Right atrium auricular region (tissue), 2 donors: Measurements from ENCODE around the gene HIRA. TPM values are rescaled to one million over a fixed set of nuclear protein-coding genes. Genes with fewer than 3 reads are reported as not detected.
"Not testable (repeated sequence)": the region's sequence is repeated elsewhere in the genome, so short reads cannot be mapped to it uniquely, and the experiment has no call there.

Experiments
- DNase-seq: peaks from one replicate; pipeline ENCODE4 v3.0.0-alpha.2; 2019; ENCODE audit warnings: low spot score
- H3K27ac ChIP-seq, 2 donors: fragments of 200-600 bp; sonication (generic); 1 replicate in 1 of 2; 2 replicates in 1 of 2; pipeline ENCODE4 v1.5.1; 2016 to 2019
- H3K27me3 ChIP-seq, 2 donors: fragments of 200-600 bp; sonication (generic); one replicate each; pipeline versions ENCODE4 v1.5.1 to v1.6.0; 2017 to 2019
- H3K36me3 ChIP-seq: fragments of 200-600 bp; sonication (generic); one replicate; pipeline ENCODE4 v1.5.1; 2016
- H3K4me1 ChIP-seq, 2 donors: fragments of 200-600 bp; sonication (generic); one replicate each; pipeline versions ENCODE4 v1.5.1 to v1.6.0; 2017 to 2019
- H3K4me3 ChIP-seq, 2 donors: fragments of 200-600 bp; sonication (generic); 1 replicate in 1 of 2; 2 replicates in 1 of 2; pipeline ENCODE4 v1.5.1; 2017 to 2019; ENCODE audit warnings: mild to moderate bottlenecking in 1 of 2, moderate library complexity in 1 of 2
- H3K9me3 ChIP-seq, 2 donors: fragments of 200-600 bp; sonication (generic); one replicate each; pipeline ENCODE4 v1.5.1; 2019
- CTCF ChIP-seq, 2 donors: fragments of 200-600 bp; sonication (generic); IDR thresholded peaks; one replicate each; pipeline ENCODE4 v1.5.1; 2019; ENCODE audit warnings: antibody characterized with exemption in 2 of 2
- total RNA-seq, 2 donors: library from RNA; depleted of rRNA; stranded (reverse); fragments of >200 nt; gene quantifications; one replicate each; pipeline ENCODE4 v1.1.0, GENCODE V29; 2016

The HIRA gene
- total RNA-seq, 2 donors from 2014 or later = 9.8 to 15.7 TPM

- Histone ChIP-seq H3K27me3 (no peaks in the 10 kb centered on the region), H3K4me3 (no peak overlapping the region), H3K9me3 (no peaks in the 10 kb centered on the region), H3K4me1 (no peaks in the 10 kb centered on the region), H3K36me3 (no peaks in the 10 kb centered on the region), H3K27ac (no peak overlapping the region)
- TF ChIP-seq CTCF (IDR thresholded peaks at IDR 0.05) = no peak
- DNase-seq = no peak
Measured at GRCh38 chr22:19307872-19308271, 123.7 kb downstream of the HIRA start.

- not testable (repeated sequence) for H3K9me3 ChIP-seq, H3K4me3 ChIP-seq
Measured at GRCh38 chr22:19306535-19306934, 125.0 kb downstream of the HIRA start.

DNA sequence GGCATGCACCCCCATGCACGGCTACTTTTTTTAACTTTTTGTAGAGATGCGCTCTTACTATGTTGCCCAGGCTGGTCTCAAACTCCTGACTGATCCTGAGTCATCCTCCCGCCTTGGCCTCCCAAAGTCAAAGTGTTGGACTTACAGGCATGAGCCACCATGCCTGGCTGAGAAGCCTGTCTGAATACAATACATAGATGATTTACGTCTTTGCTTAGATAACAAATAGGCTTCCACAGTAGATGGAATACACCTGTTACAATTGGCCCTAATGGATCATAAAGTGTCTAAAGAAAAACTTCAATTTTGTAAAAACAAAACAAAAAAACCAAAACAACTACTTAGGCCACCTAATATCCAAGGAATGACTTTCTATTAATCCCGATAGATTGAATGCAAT, 127.0 kb downstream of the HIRA start:
- H3K27ac ChIP-seq = no peak overlapping the region
- TF ChIP-seq CTCF (IDR thresholded peaks at IDR 0.05) = no peak

More at GRCh38 chr22:19306535-19306934, 125.0 kb downstream of the HIRA start:
- H3K27me3 ChIP-seq, H3K4me1 ChIP-seq, H3K36me3 ChIP-seq, H3K27ac ChIP-seq, DNase-seq: not testable (repeated sequence)

DNA sequence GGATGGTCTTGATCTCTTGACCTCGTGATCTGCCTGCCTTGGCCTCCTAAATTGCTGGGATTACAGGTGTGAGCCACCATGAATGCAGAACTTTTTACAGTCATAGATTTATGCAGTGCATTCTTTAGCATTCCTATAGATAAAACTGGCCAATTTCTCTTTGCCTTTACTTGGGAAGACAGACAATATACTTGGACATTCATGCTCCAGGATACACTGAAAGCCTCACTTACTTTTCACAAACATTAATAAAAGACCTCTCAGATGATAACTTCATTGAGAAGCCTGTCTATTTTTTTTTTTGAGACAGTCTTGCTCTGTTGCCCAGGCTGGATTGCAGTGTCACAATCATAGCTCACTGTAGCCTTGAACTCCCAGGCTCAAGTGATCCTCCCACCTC, 127.7 kb downstream of the HIRA start:
- Histone ChIP-seq H3K9me3 (no peaks in the 10 kb centered on the region), H3K4me3 (no peak overlapping the region), H3K36me3 (no peaks in the 10 kb centered on the region), H3K4me1 (no peaks in the 10 kb centered on the region), H3K27ac (no peak overlapping the region), H3K27me3 (no peaks in the 10 kb centered on the region)
- no peak for TF ChIP-seq CTCF (IDR thresholded peaks at IDR 0.05)
- no peak for DNase-seq

More for the DNA sequence above, 127.0 kb downstream of the HIRA start:
- Histone ChIP-seq H3K9me3 (no peaks in the 10 kb centered on the region), H3K27me3 (no peaks in the 10 kb centered on the region), H3K4me3 (no peak overlapping the region), H3K4me1 (no peaks in the 10 kb centered on the region), H3K36me3 (no peaks in the 10 kb centered on the region)
- no peak for DNase-seq

GRCh38 chr22:19295733-19296132, 135.8 kb downstream of the HIRA start:
- Histone ChIP-seq H3K9me3 (no peaks in the 10 kb centered on the region), H3K36me3 (no peaks in the 10 kb centered on the region), H3K27me3 (no peaks in the 10 kb centered on the region), H3K4me3 (no peak overlapping the region), H3K4me1 (peaks cover 0 to 12% of the 10 kb centered on the region in 2 donors), H3K27ac (no peak overlapping the region)
- no peak for TF ChIP-seq CTCF (IDR thresholded peaks at IDR 0.05)
- no peak for DNase-seq

DNA sequence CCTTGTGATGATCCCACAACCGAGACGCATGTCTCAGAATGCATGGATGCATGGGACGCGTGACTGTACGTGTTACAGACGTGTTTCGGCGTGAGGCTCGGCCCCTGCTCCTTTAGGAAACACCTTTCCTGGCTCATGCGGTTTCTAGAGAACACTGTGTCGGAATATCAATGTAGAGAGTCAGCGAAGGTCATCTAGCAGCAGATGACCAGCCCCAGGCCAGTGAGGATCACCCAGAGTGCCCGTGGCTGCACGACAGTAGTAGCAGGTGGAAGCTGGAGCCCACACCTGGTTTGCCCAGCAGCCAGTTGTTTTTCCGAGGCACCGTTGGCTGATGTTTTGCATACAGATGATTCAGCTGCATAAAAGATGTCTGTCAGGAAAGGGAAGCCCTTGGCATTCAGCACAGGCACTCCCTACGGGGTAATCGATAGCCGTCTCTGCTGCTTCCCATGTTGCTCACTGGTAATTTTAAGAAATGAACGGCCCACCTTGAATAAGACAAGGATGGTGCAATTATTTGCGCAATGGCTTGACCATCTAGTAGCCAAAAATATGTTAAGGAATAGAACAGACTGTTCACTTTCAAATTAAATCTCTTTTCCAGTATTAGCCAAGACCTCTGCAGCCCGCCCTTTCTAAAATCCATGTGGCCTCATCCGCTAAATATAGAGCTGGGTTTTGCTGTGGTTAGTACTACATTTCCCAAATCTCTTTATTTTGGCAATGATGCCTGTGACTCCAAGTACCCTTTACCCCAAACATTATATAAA, 138.9 kb downstream of the HIRA start:
- TF ChIP-seq CTCF (IDR thresholded peaks at IDR 0.05) = no peak
- no peaks in the 10 kb centered on the region for H3K9me3 ChIP-seq
- no peak for DNase-seq
- peak overlapping the region; percentile 92 to 98 for H3K4me3 ChIP-seq
- peak overlapping the region; percentile 82 to 89 for H3K27ac ChIP-seq
- no peaks in the 10 kb centered on the region for H3K36me3 ChIP-seq
- H3K27me3 ChIP-seq = no peaks in the 10 kb centered on the region
- H3K4me1 ChIP-seq = peaks cover 0 to 32% of the 10 kb centered on the region in 2 donors
